GM08714 (cell line): ENCODE measurements around the gene CFAP74.
"Not testable (repeated sequence)": the region's sequence is repeated elsewhere in the genome, so short reads cannot be mapped to it uniquely, and the experiment has no call there.

ENCODE experiments used
- H3K4me3 ChIP-seq: fragments of 200-500 bp; sonication (Bioruptor generic); 2 replicates; pipeline ENCODE4 v1.5.1; 2014; ENCODE audit warnings: mild to moderate bottlenecking, low read length, inconsistent platforms
- ZNF274 ChIP-seq: IDR thresholded peaks from 2 replicates; pipeline ENCODE4 v1.6.1; 2012; ENCODE audit warnings: mild to moderate bottlenecking, low read depth, low read length

The CFAP74 gene

DNA sequence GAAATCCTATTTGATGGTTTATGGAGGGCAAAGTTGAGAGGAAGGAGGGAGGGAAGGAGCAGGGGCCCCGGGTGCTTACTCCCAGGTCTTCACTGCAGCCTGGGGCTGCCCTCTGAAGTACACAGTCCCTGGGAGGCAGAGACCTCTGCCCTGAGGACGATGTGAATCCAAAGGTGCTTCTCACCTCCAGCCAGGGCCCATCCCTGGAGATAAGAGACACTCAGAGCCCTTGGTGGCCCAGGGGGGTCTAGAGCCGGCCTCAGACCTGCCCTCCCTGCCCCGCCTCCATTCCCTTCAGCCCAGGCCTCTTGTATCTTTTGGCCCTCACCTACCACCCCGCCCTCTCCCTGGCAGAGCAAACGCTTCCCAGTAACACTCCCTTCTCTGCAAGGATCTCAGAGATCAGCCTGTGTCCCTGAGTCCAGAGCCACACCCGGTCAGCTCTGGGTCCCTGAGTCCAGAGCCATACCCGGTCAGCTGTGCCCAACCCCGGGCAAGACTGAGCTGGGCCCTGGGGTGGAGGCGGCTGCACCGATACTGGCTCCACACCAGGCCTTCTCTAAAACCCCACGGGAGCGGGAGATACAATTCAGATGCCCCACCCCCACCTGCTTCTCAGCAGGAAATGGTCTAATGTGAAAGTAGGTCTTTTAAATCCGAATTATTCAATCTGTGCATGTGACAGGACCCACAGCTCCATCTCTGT lies 109.1 kb downstream of the CFAP74 start:
- TF ChIP-seq ZNF274: no peak
- no peak overlapping the region for H3K4me3 ChIP-seq

DNA sequence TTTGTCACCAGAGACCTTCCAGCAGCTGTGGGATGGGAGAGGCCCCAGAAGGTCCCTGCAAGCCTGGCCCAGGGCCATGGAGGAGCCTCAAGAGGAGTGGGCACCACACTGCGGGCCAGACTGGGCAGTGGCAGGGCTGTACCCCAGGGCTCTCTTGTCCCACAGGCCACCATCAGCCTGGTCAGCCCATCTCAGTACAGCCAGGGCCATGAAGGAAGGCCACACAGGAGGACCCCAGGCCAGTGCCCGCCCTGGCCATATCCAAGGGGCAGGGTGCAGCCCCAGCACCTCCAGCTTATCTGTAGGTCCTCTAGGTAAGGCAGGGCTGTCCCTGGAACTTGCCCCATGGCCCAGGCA lies 109.6 kb downstream of the CFAP74 start:
- H3K4me3 ChIP-seq: no peak overlapping the region
- no peak for TF ChIP-seq ZNF274

- no peak overlapping the region for H3K4me3 ChIP-seq
- TF ChIP-seq ZNF274: no peak
Observed at GRCh38 chr1:1893291-1893985, 110.1 kb downstream of the CFAP74 start.

DNA sequence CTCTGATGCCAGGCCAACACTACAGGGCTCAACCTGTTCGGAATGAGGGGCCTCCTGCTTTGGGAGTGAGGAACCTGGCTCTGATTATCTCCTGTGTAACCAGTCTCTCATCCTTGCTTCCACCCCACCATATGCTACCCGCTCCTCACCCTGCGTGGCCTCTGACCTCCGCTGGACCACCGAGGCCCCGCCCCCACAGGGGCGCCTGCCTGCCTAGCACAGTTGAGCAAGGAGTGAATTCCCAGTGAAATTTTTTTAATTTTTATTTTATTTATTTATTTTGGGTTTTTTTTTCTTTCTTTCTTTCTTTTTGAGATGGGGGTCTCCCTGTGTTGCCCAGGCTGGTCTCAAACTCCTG lies 110.8 kb downstream of the CFAP74 start:
- TF ChIP-seq ZNF274: no peak
- no peak overlapping the region for H3K4me3 ChIP-seq

- H3K4me3 ChIP-seq: peak overlapping the region; percentile 63; the same call in 1 of the 2 replicates
- TF ChIP-seq ZNF274: no peak
Observed at GRCh38 chr1:1892079-1892762, 111.4 kb downstream of the CFAP74 start.

DNA sequence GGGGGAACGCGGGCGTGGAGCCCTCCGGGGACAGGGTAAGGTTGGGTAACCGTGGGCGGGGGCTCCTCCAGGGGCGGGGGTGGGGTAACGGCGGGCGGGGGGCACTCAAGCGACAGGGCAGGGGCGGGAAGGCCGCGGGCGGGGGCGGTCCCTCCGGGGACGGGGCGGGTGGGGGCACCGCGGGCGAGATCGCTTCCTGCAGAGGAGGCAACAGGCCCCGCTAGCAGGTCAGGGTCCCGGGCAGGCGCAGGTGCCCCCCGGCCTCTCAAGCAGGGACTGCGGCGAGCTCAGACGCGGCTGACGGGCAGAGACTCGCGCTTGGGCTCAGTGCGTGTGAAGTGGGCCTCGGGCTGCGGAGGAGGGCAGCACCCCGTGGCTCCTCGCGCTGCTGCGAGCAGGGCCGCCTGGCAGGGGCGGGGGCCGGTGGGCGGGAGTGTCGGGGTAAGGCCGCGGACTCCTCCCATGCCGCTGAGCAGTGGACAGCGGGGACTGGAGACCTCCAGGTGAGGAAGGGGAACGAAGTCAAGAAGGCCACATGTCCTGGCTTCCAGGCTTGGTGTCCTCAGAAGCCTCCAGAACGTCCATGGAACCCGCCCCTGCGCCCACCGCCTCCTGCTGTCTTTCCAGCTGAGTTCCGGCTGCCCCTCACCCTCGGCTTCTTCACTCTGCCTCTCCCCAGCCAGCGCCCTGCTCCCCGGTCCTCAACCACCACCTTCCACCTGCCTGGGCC lies 112.1 kb downstream of the CFAP74 start:
- TF ChIP-seq ZNF274: no peak
- peak overlapping the region; percentile 85; the same call in 1 of the 2 replicates for H3K4me3 ChIP-seq

DNA sequence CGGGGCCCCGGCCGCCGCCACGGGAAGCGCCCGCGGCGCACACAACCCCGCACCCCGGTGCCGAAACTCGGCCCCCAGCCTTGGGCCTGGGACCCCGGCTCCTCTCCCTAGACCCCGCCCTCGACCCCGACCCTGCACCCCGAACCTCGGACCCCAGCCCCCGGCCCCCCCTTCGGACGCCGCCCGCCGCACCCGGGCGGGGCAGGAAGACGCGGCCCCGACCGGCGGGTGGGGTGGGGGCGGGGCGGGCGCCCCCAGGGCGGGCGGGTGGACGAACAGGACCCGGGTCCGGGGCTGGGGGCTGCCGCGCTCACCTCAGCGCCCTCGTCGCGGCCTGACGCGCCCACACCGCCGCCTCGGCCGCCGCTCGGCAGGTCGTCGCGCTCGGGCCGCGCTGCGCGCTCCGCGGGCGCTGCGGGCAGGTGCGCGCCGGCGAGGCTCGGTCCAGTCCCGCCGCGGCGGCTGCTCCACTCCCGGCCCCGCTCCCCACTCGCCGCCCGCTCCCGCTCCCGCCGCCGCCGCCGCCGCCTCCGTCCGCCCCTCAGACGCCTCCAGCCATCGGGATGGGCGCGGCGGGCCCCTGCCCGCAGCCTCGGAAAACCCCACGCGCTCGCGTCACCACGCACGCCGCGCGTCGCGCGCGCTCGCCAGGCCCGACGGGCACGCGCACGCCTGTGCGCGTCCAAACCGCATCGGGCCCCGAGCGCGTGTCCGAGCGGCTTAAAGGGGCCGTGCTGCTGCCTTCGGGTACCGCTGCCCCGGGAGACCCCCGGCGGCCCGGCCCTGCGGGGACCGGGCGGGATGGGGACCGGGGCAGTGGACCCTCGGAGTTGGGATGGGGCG lies 112.9 kb downstream of the CFAP74 start, which contains the start of gene GNB1:
Gene GNB1, minus strand, starts transcription at position 582 of the 843 bp plus-strand sequence. CDS start 65,634 bp downstream, outside the sequence.
- peak within 1 kb of the TSS; percentile 85 for H3K4me3 ChIP-seq
- no peak for TF ChIP-seq ZNF274

- peak overlapping the region; percentile 85 for H3K4me3 ChIP-seq
- no peak for TF ChIP-seq ZNF274
Observed at GRCh38 chr1:1889847-1890505, 113.6 kb downstream of the CFAP74 start.

GRCh38 chr1:1889090-1889750 lies 114.4 kb downstream of the CFAP74 start:
- H3K4me3 ChIP-seq: peak overlapping the region; percentile 85
- no peak for TF ChIP-seq ZNF274

GRCh38 chr1:1883890-1884289 lies 119.7 kb downstream of the CFAP74 start:
- not testable (repeated sequence) for H3K4me3 ChIP-seq

- TF ChIP-seq ZNF274: no peak
- H3K4me3 ChIP-seq: no peak overlapping the region
Observed at GRCh38 chr1:1883092-1883873, 120.3 kb downstream of the CFAP74 start.

- no peak for TF ChIP-seq ZNF274
- H3K4me3 ChIP-seq: no peak overlapping the region
Observed at GRCh38 chr1:1881727-1882126, 121.9 kb downstream of the CFAP74 start.
